Measurements from ENCODE around the gene SLC38A11.

SLC38A11 gene

GRCh38 chr2:164913011-164913410 lies 42.3 kb downstream of the SLC38A11 start:
- Mint-ChIP-seq H3K4me3 (no peak overlapping the region), H3K27ac (no peak overlapping the region), H3K36me3 (no peaks in the 10 kb centered on the region), H3K9me3 (ENCODE audit: low read depth) (no peaks in the 10 kb centered on the region), H3K4me1 (ENCODE audit: low read depth) (no peaks in the 10 kb centered on the region), H3K27me3 (peaks cover 1% of the 10 kb centered on the region)

DNA sequence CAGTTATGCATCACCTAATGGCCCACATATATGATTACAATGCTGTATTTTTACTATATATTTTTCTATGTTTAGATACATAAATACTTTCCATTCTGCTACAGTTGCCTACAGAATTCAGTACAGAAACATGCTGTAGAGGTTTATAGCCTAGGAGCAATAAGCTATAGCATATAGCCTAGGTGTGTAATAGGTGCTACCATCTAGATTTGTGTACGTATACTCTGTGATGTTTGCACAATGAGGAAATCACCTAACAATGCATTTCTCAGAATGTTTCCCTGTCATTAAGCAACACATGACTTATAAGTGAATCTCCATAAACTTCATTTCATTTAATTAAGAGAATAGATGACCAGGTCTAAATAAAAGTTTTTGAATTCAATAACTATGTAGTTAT lies 43.5 kb downstream of the SLC38A11 start:
- Mint-ChIP-seq H3K9me3 (ENCODE audit: low read depth) (no peaks in the 10 kb centered on the region), H3K4me1 (ENCODE audit: low read depth) (no peaks in the 10 kb centered on the region), H3K27me3 (peaks cover 1% of the 10 kb centered on the region), H3K4me3 (no peak overlapping the region), H3K27ac (no peak overlapping the region), H3K36me3 (no peaks in the 10 kb centered on the region)

DNA sequence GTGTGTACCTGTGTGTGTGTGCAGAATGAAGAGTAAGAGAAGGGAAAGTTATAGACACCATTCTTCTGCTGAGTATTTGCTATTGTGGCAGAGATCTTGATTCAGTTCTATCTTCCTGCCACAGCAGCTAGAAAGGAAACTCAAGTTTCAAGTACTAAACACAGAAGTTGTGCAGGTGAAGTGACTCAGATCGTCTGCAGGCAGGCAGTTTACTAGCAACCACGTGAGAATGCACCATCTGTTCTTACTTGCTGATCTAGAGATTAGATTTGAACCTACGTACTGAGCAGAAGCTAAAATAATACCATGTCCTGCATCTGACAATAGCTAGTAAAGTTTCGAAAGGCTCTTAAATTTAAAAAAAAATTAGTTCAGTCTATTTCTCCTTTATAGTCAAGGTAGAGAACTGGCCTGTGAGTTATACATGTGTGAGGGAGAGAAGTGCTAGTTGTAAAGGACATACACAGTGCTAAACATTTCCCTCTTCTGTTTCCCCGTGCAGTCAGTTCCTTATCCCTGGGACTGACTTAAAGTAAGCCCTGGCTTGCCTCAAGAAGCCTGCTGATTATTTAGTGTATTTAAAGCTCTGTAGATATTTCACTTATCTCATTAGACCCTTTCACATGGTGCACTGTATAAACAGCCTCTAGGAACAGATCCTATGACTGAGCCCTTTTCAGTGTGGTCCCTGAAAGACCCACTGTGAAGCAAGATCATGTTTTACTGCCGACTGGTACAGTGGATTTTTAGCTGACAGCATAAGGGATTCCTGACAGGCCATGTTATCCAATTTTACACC lies 45.0 kb downstream of the SLC38A11 start:
- Mint-ChIP-seq H3K4me1 (ENCODE audit: low read depth) (no peaks in the 10 kb centered on the region), H3K27me3 (peaks cover under 1% of the 10 kb centered on the region), H3K9me3 (ENCODE audit: low read depth) (no peaks in the 10 kb centered on the region), H3K4me3 (no peak overlapping the region), H3K27ac (no peak overlapping the region), H3K36me3 (no peaks in the 10 kb centered on the region)

GRCh38 chr2:164906947-164907346 lies 48.4 kb downstream of the SLC38A11 start:
- Mint-ChIP-seq H3K4me1 (ENCODE audit: low read depth) (no peaks in the 10 kb centered on the region), H3K36me3 (no peaks in the 10 kb centered on the region), H3K27ac (no peak overlapping the region), H3K9me3 (ENCODE audit: low read depth) (no peaks in the 10 kb centered on the region), H3K27me3 (peaks cover 1% of the 10 kb centered on the region), H3K4me3 (no peak overlapping the region)

DNA sequence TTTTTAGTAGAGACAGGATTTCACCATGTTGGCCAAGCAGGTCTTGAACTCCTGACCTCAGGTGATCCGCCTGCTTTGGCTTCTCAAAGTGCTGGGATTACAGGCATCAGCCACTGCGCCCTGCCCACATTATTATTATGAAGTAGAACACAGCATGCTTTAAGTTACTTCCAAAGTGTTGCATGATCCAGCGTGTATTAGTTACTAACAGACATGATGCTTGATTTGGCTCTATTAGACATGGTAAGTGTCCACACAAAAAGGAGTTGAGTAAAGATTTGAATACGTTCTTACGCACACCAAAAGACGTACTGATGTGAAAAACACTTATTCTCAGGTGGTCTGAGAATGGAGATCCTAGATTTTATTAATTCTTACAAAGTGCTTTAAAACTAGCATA lies 50.0 kb downstream of the SLC38A11 start:
- H3K9me3 Mint-ChIP-seq (ENCODE audit: low read depth): no peaks in the 10 kb centered on the region

DNA sequence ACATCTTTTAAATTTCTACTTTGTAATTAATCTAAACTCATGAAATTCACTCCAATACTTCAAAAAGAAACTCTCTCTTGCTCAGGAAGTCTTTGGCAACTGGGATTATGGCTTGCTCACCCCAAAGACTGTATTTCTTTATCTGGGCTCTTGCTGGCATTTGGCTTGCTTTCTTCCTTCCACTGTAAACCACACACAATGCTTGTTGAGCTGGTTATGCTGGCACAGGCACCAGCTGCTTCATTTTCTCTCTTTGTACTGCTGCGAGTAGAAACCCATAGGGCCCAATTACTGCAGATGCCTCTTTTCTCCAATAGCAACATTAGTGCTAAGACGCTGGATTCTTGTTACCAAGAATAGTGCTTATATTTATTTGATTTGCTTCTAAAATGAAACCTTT lies 51.4 kb downstream of the SLC38A11 start:
- Mint-ChIP-seq H3K27ac (no peak overlapping the region), H3K4me1 (ENCODE audit: low read depth) (no peaks in the 10 kb centered on the region), H3K36me3 (no peaks in the 10 kb centered on the region), H3K9me3 (ENCODE audit: low read depth) (no peaks in the 10 kb centered on the region), H3K4me3 (no peak overlapping the region), H3K27me3 (peaks cover 1% of the 10 kb centered on the region)

More for the DNA sequence above, 50.0 kb downstream of the SLC38A11 start:
- H3K36me3 Mint-ChIP-seq: no peaks in the 10 kb centered on the region
- no peak overlapping the region for H3K4me3 Mint-ChIP-seq
- no peaks in the 10 kb centered on the region for H3K4me1 Mint-ChIP-seq (ENCODE audit: low read depth)
- H3K27me3 Mint-ChIP-seq: peaks cover 1% of the 10 kb centered on the region
- H3K27ac Mint-ChIP-seq: no peak overlapping the region

DNA sequence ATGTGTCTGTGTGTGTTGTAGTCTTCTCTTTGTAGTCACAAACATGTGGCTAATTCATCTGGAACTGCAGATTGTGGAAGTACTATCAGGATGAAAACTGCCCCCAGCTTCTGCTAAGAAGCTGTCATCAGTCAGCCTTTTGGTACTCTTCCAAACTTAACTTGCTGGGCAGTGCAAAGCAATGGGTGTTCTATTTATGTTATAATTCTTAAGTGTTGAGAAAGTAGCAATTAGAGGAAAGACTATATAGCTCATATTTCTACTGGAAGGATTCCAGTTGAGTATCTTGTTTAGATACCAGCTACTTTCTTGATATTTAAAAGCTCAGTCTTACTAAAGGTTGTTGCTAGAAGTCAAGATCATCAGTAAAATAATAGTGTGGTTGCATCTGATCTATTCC lies 52.1 kb downstream of the SLC38A11 start:
- Mint-ChIP-seq H3K27me3 (peaks cover 1% of the 10 kb centered on the region), H3K4me3 (no peak overlapping the region), H3K36me3 (no peaks in the 10 kb centered on the region), H3K4me1 (ENCODE audit: low read depth) (no peaks in the 10 kb centered on the region), H3K27ac (no peak overlapping the region), H3K9me3 (ENCODE audit: low read depth) (no peaks in the 10 kb centered on the region)

GRCh38 chr2:164899121-164899520 lies 56.2 kb downstream of the SLC38A11 start:
- no peak overlapping the region for H3K27ac Mint-ChIP-seq
- H3K36me3 Mint-ChIP-seq: no peaks in the 10 kb centered on the region
- peaks cover 2% of the 10 kb centered on the region for H3K4me1 Mint-ChIP-seq (ENCODE audit: low read depth)
- H3K4me3 Mint-ChIP-seq: no peak overlapping the region
- H3K9me3 Mint-ChIP-seq (ENCODE audit: low read depth): no peaks in the 10 kb centered on the region
- H3K27me3 Mint-ChIP-seq: no peaks in the 10 kb centered on the region

GRCh38 chr2:164898475-164898874 lies 56.9 kb downstream of the SLC38A11 start:
- H3K36me3 Mint-ChIP-seq: no peaks in the 10 kb centered on the region
- H3K4me3 Mint-ChIP-seq: no peak overlapping the region
- no peak overlapping the region for H3K27ac Mint-ChIP-seq
- no peaks in the 10 kb centered on the region for H3K9me3 Mint-ChIP-seq (ENCODE audit: low read depth)
- peaks cover 2% of the 10 kb centered on the region for H3K4me1 Mint-ChIP-seq (ENCODE audit: low read depth)
- H3K27me3 Mint-ChIP-seq: no peaks in the 10 kb centered on the region

DNA sequence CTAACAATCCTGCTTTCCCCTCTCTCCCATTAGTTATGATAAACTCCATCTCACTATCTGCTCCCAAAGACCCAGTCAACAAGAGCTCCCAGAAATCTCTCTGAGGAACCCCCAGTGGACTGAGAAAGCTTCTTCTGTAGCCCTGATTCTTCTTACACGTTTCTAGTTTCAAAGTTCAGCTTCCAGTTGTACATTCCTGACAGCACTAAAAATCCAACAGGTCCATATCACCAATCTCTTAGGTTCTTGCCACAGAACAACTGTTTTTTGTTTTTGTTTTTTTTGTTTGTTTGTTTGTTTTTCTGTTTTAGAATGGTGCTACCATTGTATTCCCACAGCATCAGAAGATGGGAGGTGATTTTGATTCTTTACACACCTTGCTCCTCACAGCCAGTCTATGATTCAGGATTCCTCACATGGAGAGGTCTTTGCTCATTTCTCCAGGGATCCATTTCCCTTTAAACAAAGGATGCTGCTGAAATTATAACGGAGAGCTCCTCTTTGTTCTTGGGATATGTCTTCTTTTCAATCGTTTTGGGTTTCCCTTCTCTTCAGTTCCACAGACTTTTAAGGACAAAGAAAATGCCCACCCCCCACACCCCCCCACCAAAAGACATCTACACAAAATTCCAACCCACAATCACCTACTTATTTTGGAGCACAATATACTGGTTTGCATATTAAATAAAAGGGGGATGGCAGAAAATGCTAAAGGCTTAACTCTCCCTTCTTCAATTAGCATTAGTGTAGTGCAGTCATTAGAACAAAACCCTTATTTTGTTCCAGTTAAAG lies 57.7 kb downstream of the SLC38A11 start:
- no peaks in the 10 kb centered on the region for H3K9me3 Mint-ChIP-seq (ENCODE audit: low read depth)
- H3K4me1 Mint-ChIP-seq (ENCODE audit: low read depth): peaks cover 2% of the 10 kb centered on the region
- no peaks in the 10 kb centered on the region for H3K27me3 Mint-ChIP-seq
- no peak overlapping the region for H3K27ac Mint-ChIP-seq
- no peaks in the 10 kb centered on the region for H3K36me3 Mint-ChIP-seq
- no peak overlapping the region for H3K4me3 Mint-ChIP-seq

DNA sequence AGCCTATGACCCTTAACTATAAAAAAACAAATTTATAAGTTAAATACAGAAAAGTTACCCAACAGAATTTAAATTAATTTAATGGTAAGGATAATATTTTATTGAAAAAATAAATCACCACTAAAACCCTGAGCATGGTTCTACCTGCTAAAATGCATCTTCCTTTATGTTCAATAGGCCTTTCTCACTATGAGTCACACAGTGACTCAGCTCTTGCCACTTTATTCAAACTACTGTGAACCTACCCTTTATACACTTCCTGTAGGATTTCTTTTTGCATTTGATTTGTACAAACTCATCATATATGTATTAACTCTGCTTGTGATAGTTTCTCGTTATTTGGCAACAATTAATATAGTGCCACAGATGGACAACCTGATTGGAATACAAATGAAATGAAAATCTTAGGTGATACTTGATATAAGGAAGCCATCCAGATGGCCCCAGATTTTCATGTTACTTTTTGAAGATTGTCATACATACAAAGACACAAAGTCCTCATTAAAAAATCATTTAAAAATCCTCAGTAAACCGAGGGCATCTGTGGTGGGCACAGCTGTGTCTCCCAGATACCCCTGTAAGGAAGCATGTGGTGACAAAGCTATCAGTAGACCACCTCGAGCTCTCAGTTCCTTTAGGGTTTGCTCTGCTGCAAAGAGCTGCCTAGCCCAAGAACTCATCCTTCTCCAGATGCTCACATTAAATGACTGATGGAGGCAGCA lies 58.5 kb downstream of the SLC38A11 start:
- Mint-ChIP-seq H3K4me1 (ENCODE audit: low read depth) (peaks cover 2% of the 10 kb centered on the region), H3K36me3 (no peaks in the 10 kb centered on the region), H3K27me3 (no peaks in the 10 kb centered on the region), H3K4me3 (no peak overlapping the region), H3K27ac (no peak overlapping the region), H3K9me3 (ENCODE audit: low read depth) (no peaks in the 10 kb centered on the region)

- Mint-ChIP-seq H3K27me3 (no peaks in the 10 kb centered on the region), H3K27ac (no peak overlapping the region), H3K9me3 (ENCODE audit: low read depth) (no peaks in the 10 kb centered on the region), H3K4me3 (no peak overlapping the region), H3K4me1 (ENCODE audit: low read depth) (peaks cover 2% of the 10 kb centered on the region), H3K36me3 (no peaks in the 10 kb centered on the region)
Observed at GRCh38 chr2:164896226-164896625, 59.1 kb downstream of the SLC38A11 start.

- H3K27me3 Mint-ChIP-seq: no peaks in the 10 kb centered on the region
- H3K4me1 Mint-ChIP-seq (ENCODE audit: low read depth): no peaks in the 10 kb centered on the region
- H3K9me3 Mint-ChIP-seq (ENCODE audit: low read depth): no peaks in the 10 kb centered on the region
- H3K4me3 Mint-ChIP-seq: no peak overlapping the region
- no peaks in the 10 kb centered on the region for H3K36me3 Mint-ChIP-seq
- no peak overlapping the region for H3K27ac Mint-ChIP-seq
Observed at GRCh38 chr2:164891460-164891859, 63.9 kb downstream of the SLC38A11 start.

- Mint-ChIP-seq H3K9me3 (ENCODE audit: low read depth) (no peaks in the 10 kb centered on the region), H3K27me3 (no peaks in the 10 kb centered on the region), H3K27ac (no peak overlapping the region), H3K4me1 (ENCODE audit: low read depth) (no peaks in the 10 kb centered on the region), H3K4me3 (no peak overlapping the region), H3K36me3 (no peaks in the 10 kb centered on the region)
Observed at GRCh38 chr2:164890544-164890943, 64.8 kb downstream of the SLC38A11 start.

DNA sequence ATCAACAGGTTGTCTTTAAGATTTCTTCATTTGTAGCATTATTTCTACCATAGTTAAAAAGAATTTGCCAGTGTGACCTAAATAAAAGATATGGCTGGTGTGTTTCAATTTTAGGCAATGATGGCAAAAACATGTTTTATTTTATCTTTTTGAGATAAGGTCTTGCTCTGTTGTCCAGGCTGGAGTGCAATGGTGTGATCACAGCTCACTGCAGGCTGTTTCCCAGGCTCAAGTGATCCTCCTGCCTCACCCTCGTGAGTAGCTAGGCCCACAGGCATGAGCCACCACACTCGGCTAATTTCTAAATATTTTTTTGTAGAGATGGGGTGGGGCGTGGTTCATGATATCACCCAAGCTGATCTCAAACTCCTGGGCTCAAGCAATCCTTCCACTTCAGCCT lies 66.7 kb downstream of the SLC38A11 start:
- Mint-ChIP-seq H3K36me3 (no peaks in the 10 kb centered on the region), H3K27ac (no peak overlapping the region), H3K27me3 (no peaks in the 10 kb centered on the region), H3K4me1 (ENCODE audit: low read depth) (no peaks in the 10 kb centered on the region), H3K9me3 (ENCODE audit: low read depth) (no peaks in the 10 kb centered on the region), H3K4me3 (no peak overlapping the region)
